Endometrial microvascular endothelial cells (primary cell): Measurements from ENCODE around the gene BSDC1. TPM values are rescaled to one million over a fixed set of nuclear protein-coding genes. Genes with fewer than 3 reads are reported as not detected.

Source experiments
- in situ Hi-C: cut with HindIII; loops from 2 replicates; pipeline ENCODE4 v1.10.0; 2017; ENCODE audit warnings: low sequenced_read_pairs, low pct_unique_long_range_greater_than_20kb; ENCODE audit errors: inconsistent ontology term
- total RNA-seq: library from RNA; depleted of rRNA; stranded (reverse); fragments of >200 nt; gene quantifications from one replicate; pipeline ENCODE4 v1.2.3, GENCODE V29; 2015; ENCODE audit errors: inconsistent ontology term

BSDC1 gene
- total RNA-seq, 1 donor from 2014 or later, result 67.0 TPM

GRCh38 chr1:32341971-32342370 lies 52.3 kb downstream of the BSDC1 start:
- in situ Hi-C loops, result no loop called here

GRCh38 chr1:32341186-32341757 lies 53.0 kb downstream of the BSDC1 start:
- in situ Hi-C loops, result no loop called here

GRCh38 chr1:32339363-32339978 lies 54.8 kb downstream of the BSDC1 start:
- in situ Hi-C loops, result no loop called here

- in situ Hi-C loops, result no loop called here
Observed at GRCh38 chr1:32338637-32339145, 55.5 kb downstream of the BSDC1 start.

- in situ Hi-C loops, result no loop called here
Observed at GRCh38 chr1:32337855-32338636, 56.2 kb downstream of the BSDC1 start.

GRCh38 chr1:32336963-32337675 lies 57.1 kb downstream of the BSDC1 start:
- in situ Hi-C loops, result no loop called here

- in situ Hi-C loops, result no loop called here
Observed at GRCh38 chr1:32336591-32336932, 57.7 kb downstream of the BSDC1 start.

- in situ Hi-C loops, result no loop called here
Observed at GRCh38 chr1:32335790-32336590, 58.3 kb downstream of the BSDC1 start, which contains the start of gene MARCKSL1. TSS of gene MARCKSL1 (minus strand) at chr1:32336233. CDS start at chr1:32336033, 200 bp downstream.

GRCh38 chr1:32335535-32335789 lies 58.8 kb downstream of the BSDC1 start:
- in situ Hi-C loops, result no loop called here

GRCh38 chr1:32334864-32335534 lies 59.2 kb downstream of the BSDC1 start:
- in situ Hi-C loops, result no loop called here

- in situ Hi-C loops, result no loop called here
Observed at GRCh38 chr1:32334274-32334861, 59.9 kb downstream of the BSDC1 start.

GRCh38 chr1:32333251-32333963 lies 60.8 kb downstream of the BSDC1 start:
- in situ Hi-C loops, result no loop called here

- in situ Hi-C loops, result no loop called here
Observed at GRCh38 chr1:32332290-32333079, 61.8 kb downstream of the BSDC1 start.

GRCh38 chr1:32331549-32331948 lies 62.7 kb downstream of the BSDC1 start:
- in situ Hi-C loops, result no loop called here

GRCh38 chr1:32330558-32331151 lies 63.6 kb downstream of the BSDC1 start:
- in situ Hi-C loops, result no loop called here

GRCh38 chr1:32329931-32330466 lies 64.2 kb downstream of the BSDC1 start:
- in situ Hi-C loops, result loop anchor here (10.0 kb wide), 1 partner anchor 85 kb away; the partner anchor contains the start of gene FAM167B
